Sigmoid colon (tissue), 4 donors: Measurements from ENCODE around the gene ACOX2.

ENCODE experiments used
- CTCF ChIP-seq, 4 experiments: fragments of 450-650 bp in 3 of 4; fragments of 200-600 bp in 1 of 4; IDR thresholded peaks; one replicate each; pipeline ENCODE4 v1.5.1; 2016 to 2019; ENCODE audit warnings: antibody characterized with exemption in 4 of 4, mild to moderate bottlenecking in 3 of 4, moderate library complexity in 2 of 4
- EP300 ChIP-seq, 4 donors: sonication (generic); formaldehyde crosslinking; IDR thresholded peaks; one replicate each; pipeline ENCODE4 v1.6.1; 2017; ENCODE audit warnings: antibody characterized with exemption in 4 of 4
- POLR2A ChIP-seq, 2 donors: fragments of 450-650 bp; IDR thresholded peaks; one replicate each; pipeline ENCODE4 v1.6.1; 2016; ENCODE audit warnings: antibody characterized with exemption in 2 of 2, mild to moderate bottlenecking in 2 of 2, moderate library complexity in 2 of 2
- POLR2AphosphoS5 ChIP-seq, 4 donors: sonication (generic); formaldehyde crosslinking; IDR thresholded peaks; one replicate each; pipeline ENCODE4 v1.6.1; 2017; ENCODE audit warnings: antibody characterized with exemption in 4 of 4

GRCh38 chr3:58534592-58535494 is 2.1 kb downstream of the ACOX2 start:
- TF ChIP-seq POLR2AphosphoS5 (IDR thresholded peaks at IDR 0.05): no peak
- no peak for TF ChIP-seq CTCF (IDR thresholded peaks at IDR 0.05)
- TF ChIP-seq EP300 (IDR thresholded peaks at IDR 0.05): no peak
- no peak for TF ChIP-seq POLR2A (IDR thresholded peaks at IDR 0.05)
